Stimulated activated CD4-positive, alpha-beta T cell treated with anti-CD3 and anti-CD28 coated beads, Interleukin-1b, Interleukin-23, amount 100 ng/mL, for 1 hour (primary cell): Measurements from ENCODE around the gene TLCD1.
"Not testable (repeated sequence)": the region's sequence is repeated elsewhere in the genome, so short reads cannot be mapped to it uniquely, and the experiment has no call there.

Source experiments
- DNase-seq, 2 donors: peaks; one replicate each; pipeline ENCODE4 v3.0.0-alpha.2; 2020; ENCODE audit warnings: low read depth in 2 of 2

Gene TLCD1

DNA sequence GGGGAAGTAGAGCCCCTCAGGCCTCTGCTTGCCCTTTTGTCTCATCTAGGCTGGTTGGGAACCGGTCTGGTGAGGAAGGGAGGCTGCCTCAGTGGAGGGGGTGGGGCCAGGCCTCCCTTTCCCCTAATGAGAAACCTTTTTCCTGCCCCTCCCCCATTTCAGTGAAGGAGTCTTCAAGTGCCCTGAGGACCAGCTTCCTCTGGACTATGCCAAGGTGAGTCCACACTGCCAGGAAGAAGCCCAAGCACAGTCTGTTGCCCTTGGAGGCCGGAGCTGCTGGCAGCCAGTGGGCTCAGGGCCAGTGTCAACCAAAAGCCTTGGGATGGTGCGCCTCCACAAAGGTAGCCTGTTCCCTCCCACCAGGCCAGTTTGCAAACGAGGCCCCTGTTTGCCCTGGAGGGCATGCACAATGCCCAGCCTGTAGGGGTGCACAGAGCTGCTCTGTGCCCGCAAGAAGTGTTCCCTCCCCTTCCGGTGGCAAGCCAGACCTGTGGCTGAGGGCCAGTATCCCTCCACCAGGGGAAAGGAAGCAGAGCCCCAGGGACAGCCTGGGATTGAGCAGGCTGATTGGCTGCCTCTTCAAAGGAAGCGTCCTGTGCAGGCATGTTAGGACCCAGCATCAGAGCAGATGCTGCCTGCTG is 21.1 kb upstream of the TLCD1 start:
- no peak for DNase-seq

DNA sequence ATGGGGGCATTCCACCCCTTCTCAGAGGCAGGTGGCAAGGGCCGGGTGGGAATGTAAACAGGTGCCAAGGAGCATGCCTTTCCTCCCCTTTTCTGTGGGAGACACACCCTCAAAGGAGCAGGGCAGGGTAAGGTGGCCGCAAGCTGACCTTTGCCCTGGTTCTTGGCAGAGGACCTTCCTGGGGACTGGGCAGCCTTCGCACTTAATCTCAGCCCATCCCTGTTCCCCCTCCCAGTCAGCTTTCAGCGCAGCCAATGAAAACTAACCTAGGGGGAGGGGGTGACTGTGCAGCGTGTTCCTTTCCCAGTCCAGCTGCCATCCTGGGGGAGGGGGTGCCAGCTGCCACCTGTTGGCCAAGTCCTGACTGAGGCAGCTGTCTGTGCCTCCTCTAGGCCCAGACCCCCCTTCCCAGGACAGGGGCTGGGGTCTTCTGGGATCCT is 20.6 kb upstream of the TLCD1 start:
- DNase-seq = no peak

DNA sequence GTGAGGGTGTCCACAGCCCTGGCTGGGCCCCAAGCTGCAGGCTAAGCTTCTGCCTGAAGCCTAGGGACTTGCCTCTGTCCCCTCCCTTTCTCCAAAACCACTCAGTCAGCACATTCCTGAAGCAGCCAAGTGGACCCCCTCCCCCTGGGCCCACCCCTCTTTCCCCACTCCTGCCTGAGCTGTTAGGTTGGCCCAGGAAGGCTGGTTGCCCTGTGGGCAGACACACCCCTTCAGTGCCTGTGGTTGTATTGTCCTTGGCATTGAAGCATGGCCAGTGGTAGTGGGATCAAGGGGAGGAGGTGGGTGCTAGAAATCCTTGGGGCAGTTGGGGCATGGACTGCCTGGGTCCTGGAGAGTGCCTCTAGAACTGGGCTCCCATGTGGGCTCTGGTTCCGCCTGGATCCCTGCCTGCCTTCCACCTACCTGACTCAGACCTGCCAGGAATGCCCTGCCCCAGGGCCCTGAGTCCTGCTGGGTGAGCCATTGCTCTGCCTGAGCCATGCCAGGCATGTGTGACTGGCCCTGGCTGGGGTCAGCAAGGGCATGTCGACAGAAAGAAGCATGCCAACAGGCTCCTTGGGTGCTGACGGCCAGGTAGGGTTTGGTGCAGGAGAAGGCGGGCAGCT is 19.9 kb upstream of the TLCD1 start:
- no peak for DNase-seq

DNA sequence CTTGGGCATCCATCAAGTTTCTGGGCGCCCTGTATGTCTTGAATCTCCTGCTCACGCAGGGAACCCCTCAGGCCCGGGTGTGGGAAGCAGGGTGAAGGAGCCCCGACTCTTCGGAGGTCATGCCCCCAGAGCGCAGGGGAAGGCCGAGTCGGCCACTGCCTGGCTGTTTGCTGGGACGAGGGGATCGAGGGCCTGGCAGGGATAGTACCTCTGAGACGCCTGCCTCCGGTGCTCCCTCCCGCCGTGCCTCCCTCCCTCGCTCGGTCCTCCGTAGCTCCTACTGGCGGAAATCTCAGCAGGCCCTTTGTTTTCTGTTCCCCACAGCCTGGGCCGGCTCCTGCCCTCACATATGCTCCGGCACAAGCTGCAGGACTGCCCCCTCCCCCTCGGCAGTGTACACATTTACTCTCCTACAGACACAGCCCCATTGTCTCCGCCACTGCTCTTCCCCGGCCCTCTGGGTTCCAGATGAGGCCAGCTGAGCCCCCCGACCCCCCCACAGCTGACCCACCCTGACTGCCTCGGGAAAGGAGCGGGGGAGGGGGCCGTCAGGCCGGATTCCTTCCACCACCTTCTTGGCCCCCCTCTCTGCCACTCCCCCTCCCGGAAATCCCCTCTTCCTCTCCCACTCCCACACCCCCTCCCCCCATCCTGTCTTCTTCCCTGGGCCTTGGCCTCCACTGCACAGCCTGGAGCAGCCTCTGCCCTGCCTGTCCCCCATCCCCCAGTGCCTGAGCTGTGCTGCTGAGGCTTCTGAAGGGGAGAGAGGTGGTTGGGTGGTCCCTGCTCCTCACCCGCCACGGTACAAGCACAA is 19.1 kb upstream of the TLCD1 start:
- DNase-seq = no peak

DNA sequence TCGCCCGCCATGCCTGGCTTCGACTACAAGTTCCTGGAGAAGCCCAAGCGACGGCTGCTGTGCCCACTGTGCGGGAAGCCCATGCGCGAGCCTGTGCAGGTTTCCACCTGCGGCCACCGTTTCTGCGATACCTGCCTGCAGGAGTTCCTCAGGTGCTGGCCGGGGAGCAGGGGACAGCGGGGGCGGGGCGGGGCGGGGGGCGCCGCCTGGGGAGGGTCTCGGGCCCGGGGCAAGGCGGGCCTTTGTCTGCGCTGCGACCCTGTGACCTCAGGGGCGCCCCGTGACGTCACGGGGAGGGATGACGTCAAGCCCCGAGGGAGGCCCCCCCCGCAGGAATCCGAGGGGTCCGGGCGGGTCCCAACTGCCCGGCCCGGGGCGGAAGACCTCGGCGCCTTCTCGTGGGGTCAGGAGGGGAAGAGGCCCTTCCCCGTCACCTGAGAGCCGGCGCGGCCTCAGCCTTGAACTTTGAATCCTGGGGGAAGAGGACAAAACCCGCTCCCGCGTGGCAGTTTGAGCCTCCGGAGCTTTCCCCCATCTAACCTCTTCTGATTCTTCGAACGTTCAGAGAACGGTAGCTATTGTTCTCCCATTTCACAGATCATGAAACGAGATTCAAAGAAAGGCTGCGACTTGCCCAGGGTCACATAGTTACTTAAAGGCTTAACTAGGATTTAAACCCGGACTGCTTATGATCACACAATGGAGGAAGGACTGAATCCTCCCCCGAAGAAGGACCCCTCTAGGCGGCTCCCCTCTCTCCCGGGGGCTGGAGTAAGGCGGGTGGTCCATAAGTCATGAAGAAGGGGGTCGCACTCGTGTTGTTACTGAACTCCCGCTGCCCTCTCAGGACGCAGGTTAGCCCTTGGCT is 18.3 kb upstream of the TLCD1 start:
- DNase-seq = peak in 1 of 2 donors; percentile 71

DNA sequence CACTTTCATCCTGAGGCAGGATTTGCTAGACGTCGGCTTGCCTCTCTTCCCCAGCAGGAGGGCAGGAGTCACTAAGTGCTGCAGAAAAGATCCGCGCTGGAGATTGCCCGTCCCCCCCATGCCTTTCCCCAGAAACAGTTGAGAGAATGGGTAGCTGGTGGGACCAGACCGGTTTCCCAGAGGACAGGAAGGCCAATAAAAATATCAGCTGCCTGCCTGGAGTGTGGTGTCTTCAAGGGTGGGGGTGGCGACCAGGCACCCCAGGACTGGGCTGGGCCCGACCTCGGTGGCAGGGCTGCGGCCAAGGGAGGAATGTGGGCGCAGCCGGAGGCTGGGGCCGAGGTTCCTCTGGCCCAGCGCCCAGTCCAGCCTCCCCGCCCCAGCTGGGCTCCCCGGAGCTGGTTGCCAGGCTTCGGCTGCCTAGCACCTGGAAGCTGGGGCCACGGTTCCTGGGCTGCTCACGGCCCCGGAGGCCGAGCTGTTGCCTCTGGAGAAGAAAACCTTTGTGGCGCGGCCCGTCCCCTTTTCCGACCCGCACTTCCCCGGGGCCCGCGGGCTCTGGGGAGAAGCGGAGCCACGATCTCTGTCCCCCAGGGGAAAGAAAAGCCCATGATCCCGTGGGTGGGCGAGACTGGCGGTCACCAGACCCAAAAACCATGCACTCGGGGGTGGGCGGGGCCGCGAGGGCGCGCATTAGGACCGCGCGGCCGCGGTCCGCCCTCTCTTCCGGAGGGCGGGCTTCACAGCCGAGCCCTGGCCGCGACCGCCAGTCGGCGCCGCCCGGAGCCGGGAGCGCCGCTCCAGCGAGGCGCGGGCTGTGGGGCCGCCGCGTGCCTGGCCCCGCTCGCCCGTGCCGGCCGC is 17.4 kb upstream of the TLCD1 start, which contains the start of gene TRAF4:
TSS of gene TRAF4 (plus strand) at position 769 of the 861 bp plus-strand sequence. CDS start 102 bp downstream, outside the sequence.
- peak in 1 of 2 donors; percentile 68 for DNase-seq

DNA sequence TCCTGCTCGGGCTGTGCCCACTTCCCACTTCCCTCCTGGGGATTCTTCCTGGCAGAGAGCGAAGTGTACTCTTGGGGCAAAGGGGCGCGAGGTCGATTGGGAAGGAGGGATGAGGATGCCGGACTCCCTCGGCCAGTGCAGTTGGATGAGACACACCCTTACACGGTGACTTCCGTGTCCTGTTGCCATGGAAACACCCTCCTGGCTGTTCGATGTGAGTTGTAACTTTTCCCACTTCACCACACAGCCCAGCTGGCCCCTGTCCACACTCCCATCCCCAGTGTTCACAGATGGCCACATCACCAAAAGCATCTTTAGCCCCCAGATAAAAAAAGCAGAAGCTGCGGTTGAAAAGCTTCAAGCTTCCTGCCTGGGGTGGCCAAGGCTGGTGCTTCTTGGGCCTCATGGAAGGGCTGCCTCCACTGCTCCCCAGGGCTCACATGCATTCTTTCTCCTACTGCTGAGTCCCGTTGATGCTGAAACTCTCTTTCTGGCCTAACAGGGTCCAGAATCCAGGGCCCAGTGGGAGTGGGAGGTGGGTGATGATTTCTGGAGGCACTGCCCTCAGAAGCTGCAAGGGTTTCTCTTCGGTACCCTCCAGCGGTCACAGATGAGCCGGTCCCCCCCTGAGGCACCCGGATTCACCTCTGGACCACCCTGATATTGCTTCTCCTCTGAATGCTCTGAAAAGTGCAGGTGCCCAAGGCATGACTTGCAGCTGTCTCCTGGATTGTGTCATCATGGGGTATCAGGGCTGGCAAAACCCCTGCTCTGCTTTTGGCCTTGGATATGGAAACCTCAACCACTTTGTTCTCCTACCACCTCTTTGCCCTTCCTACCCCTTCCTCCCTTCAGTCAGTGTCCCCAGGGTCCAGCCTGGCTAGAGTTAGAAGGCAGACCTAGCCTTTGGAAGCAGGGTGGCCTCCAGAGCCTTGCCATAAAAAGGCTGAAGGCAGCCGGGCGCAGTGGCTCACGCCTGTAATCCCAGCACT is 15.6 kb upstream of the TLCD1 start:
- DNase-seq = no peak

DNA sequence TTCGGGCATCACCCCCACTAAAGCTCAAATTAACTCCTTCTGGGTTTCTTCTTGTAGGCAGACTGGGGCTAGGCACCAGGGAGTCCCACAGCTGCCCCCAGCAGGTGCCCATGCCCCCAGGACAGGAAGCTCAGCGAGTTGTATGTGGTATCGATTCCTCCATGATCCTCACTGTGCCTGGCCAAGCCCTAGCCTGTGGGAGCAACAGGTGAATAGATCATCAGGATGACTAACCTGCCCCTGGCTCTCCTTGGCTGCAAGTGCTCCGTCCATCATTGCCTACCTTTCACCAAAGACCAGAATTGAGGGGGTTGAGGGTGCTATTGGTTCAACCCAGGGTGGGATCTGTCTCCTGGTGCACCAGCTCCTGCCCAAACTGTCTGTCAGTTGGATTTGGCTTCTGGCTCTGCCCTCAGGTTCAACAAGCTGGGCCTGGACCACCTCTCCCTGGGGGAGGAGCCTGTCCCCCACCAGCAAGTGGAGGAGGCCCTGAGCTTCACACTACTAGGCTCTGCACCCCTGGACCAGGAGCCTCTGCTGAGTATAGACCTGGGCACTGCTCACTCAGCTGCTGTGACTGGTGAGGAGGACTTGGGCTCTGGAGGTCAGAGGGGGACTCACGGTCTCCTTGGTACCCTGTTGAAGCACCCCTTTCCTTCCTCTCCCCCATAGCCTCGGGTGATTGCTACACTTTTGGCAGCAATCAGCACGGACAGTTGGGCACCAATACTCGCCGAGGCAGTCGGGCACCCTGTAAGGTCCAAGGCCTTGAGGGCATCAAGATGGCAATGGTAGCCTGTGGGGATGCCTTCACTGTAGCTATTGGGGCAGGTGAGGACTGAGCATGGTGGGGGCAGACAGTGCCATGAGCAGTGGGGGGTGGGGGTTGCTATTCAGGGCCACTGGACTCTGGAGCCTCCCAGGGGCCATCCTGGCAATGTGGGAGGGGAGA is 14.6 kb upstream of the TLCD1 start:
- DNase-seq = no peak

DNA sequence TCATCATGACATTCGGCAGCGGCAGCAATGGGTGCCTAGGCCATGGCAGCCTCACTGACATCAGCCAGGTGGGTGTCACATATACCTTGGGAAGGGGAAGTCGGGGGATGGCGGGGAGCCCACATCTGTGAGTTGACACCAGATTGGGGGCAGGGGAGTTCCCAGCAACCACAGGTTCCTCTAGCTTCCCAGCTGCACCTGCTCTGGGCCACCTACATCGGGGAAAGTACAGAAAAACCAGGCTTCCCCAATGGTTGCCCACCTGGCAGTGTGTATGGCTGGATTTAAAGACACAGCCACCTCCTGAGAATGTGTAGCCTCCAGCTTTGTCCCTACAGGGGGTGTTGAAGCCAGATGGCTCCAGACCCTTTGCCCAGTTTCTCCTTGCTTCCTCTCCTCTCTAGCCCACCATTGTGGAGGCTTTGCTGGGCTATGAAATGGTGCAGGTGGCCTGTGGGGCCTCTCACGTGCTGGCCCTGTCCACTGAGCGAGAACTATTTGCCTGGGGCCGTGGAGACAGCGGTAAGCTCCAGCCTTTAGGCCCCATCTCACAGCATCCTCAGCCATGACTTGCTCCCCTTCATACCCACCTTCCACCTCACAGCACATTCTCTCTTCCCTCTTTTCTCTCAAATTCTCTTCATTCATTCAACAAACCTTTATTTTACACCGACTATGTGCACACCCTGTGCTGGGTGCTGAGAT is 12.8 kb upstream of the TLCD1 start:
- DNase-seq = peak in 1 of 2 donors; percentile 51

DNA sequence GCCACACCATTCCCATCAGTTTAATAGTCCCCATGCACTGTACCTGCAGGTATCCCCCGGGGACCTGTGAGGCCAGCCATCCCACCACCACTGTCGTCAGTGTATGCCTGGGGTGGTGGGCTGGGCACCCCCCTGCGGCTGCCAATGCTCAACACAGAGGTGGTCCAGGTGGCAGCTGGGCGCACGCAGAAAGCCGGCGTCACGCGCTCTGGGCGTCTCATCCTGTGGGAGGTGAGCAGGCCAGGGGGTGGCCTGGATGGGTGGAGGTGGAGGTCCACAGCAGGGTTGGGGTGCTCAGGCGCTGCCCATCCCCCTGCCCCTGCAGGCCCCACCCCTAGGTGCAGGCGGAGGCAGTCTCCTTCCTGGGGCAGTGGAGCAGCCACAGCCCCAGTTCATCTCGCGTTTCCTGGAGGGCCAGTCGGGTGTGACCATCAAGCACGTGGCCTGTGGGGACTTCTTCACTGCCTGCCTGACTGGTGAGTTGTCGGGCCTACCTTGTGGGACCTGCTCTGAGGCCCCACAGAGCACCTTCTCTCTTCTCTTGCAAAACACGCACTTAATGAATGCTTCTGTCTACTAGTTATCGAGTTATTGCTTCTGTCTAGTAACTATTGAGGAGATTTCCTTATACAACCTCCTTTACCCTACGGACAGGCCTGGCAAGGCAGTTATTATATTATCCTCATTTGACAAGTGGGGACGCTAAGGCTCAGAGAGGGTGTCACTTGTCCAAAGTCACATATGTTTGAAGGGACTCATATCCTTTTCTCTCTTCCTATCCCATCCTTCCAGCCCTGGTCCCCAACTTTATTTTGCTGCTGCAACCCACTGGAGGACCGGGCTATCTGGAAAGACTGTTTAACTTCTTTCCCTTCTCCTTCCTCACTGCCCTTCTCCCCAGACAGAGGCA is 12.0 kb upstream of the TLCD1 start:
- no peak for DNase-seq

DNA sequence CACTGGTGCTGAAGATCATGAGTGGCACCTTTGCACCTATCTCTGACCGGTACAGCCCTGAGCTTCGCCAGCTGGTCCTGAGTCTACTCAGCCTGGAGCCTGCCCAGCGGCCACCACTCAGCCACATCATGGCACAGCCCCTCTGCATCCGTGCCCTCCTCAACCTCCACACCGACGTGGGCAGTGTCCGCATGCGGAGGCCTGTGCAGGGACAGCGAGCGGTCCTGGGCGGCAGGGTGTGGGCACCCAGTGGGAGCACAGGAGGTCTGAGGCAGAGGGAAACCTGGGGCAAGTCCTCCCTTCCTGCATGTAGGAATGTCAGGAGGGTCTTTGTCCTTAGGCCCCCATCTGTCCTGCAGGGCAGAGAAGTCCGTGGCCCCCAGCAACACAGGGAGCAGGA is 11.3 kb upstream of the TLCD1 start:
- no peak for DNase-seq

DNA sequence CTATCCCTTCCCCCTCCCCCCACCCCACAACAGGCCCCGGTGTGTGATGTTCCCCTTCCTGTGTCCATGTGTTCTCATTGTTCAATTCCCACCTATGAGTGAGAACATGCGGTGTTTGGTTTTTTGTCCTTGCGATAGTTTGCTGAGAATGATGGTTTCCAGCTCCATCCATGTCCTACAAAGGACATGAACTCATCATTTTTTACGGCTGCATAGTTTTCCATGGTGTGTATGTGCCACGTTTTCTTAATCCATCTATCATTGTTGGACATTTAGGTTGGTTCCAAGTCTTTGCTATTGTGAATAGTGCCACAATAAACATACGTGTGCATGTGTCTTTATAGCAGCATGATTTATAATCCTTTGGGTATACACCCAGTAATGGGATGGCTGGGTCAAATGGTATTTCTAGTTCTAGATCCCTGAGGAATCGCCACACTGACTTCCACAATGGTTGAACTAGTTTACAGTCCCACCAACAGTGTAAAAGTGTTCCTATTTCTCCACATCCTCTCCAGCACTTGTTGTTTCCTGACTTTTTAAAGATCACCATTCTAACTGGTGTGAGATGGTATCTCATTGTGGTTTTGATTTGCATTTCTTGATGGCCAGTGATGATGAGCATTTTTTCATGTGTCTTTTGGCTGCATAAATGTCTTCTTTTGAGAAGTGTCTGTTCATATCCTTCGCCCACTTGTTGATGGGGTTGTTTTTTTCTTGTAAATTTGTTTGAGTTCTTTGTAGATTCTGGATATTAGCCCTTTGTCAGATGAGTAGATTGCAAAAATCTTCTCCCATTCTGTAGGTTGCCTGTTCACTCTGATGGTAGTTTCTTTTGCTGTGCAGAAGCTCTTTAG is 10.1 kb upstream of the TLCD1 start:
- not testable (repeated sequence) for DNase-seq

DNA sequence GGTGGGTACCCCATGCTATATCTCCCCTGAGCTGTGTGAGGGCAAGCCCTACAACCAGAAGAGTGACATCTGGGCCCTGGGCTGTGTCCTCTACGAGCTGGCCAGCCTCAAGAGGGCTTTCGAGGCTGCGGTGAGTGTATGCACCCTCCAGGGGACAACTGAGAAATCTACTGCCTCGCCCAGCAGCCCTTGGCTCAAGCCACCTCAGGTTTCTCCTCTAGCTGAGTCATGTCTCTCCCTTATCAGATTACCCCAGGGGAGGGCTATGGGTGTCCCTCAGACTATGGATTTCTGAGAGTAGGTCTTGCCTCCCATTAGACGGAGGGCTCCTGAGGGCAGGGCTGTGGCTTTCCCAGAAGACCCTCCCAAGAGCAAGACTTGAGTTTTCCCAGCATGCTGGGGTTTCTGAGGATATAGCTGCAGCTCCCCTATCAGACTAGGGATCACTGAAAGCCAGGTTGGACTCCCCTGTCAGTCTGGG is 9.2 kb upstream of the TLCD1 start:
- no peak for DNase-seq

DNA sequence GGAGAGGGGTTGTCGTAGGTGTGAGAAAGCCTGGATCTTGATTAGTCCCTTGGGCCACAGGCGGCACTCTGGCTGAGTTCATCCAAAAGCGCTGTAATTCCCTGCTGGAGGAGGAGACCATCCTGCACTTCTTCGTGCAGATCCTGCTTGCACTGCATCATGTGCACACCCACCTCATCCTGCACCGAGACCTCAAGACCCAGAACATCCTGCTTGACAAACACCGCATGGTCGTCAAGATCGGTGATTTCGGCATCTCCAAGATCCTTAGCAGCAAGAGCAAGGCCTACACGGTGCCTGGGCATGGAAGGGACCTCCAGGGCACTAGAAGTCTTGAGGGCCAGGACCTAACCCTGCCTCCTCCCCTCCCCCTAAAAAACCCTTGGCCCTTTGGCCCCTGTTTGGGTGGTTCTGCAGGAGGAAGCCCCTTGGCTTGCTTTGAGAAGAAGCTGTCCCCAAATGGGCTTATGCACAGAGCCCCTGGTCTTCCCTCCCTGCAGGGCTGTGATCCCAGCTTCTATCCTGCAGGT is 8.7 kb upstream of the TLCD1 start:
- no peak for DNase-seq

DNA sequence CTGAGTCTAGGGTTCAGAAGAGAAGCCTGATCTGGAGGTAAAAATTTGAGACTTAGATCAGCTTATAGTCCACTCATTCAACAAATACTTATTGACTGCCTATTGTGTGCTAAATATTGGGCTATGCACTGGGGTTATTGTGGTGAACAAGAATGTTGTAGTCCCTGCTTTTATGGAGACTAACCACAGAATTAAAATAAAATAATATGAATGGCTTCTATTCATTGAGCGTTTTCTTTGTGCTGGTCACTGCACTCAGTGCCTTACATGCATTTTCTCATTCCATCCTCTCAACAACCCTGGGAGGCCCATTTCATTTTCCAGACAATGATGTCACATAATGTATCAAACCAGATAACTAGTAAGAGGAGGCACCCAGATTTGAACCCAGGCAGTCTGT is 7.3 kb upstream of the TLCD1 start:
- no peak for DNase-seq
